Lower leg skin (tissue), 3 donors: ENCODE results near the gene ZNF282.

Source experiments
- POLR2A ChIP-seq, 2 donors: fragments of 450-650 bp; IDR thresholded peaks; one replicate each; pipeline ENCODE4 v1.6.1; 2016 to 2017; ENCODE audit warnings: antibody characterized with exemption in 2 of 2, mild to moderate bottlenecking in 1 of 2, moderate library complexity in 1 of 2
- TF ChIP-seq, protein P1 (sequence below), 3 donors: fragments of 450-650 bp; IDR thresholded peaks; one replicate each; pipeline ENCODE4 v1.5.1; 2016; ENCODE audit warnings: antibody characterized with exemption in 3 of 3, mild to moderate bottlenecking in 3 of 3, moderate library complexity in 2 of 3

DNA sequence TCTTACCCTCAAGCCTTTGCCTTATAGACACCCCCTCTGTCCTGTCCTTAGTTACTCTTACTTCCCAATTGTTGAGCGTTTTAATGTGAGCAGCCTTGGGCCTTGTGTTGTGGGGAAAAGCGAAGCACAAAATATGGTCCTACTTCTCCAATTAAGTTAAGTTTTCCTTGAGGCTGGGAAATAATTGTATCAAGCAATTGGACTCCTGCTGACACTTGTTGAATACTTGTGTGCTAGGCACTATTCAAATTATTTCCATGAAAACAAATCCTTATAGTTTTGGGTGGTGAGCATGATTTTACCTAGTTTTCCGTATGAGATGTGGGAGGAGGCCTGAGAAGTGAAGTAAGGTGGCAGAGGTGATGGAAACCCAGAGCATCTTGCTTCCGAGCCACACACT, 61.2 kb downstream of the ZNF282 start:
- TF ChIP-seq, protein P1, sequence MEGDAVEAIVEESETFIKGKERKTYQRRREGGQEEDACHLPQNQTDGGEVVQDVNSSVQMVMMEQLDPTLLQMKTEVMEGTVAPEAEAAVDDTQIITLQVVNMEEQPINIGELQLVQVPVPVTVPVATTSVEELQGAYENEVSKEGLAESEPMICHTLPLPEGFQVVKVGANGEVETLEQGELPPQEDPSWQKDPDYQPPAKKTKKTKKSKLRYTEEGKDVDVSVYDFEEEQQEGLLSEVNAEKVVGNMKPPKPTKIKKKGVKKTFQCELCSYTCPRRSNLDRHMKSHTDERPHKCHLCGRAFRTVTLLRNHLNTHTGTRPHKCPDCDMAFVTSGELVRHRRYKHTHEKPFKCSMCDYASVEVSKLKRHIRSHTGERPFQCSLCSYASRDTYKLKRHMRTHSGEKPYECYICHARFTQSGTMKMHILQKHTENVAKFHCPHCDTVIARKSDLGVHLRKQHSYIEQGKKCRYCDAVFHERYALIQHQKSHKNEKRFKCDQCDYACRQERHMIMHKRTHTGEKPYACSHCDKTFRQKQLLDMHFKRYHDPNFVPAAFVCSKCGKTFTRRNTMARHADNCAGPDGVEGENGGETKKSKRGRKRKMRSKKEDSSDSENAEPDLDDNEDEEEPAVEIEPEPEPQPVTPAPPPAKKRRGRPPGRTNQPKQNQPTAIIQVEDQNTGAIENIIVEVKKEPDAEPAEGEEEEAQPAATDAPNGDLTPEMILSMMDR (IDR thresholded peaks at IDR 0.05), result no peak
- TF ChIP-seq POLR2A (IDR thresholded peaks at IDR 0.05), result no peak
